Activated T-helper 1 cell treated with Interleukin-2 at 50 U/mL for 16 hours (primary cell): ENCODE data around the gene LUC7L.
"Not testable (repeated sequence)": the region's sequence is repeated elsewhere in the genome, so short reads cannot be mapped to it uniquely, and the experiment has no call there.

Source experiments
- DNase-seq: peaks from one replicate; pipeline ENCODE4 v3.0.0-alpha.2; 2020; ENCODE audit warnings: low read depth

The LUC7L gene

GRCh38 chr16:228852-229730, at the start of gene LUC7L:
Gene LUC7L (minus strand): TSS chr16:229449. CDS start chr16:229339, 110 bp downstream.
- peak; percentile 71 for DNase-seq

GRCh38 chr16:278863-279366, 49.7 kb upstream of the LUC7L start:
- DNase-seq = no peak

- no peak for DNase-seq
Observed at GRCh38 chr16:276426-277077, 47.3 kb upstream of the LUC7L start.

- DNase-seq = no peak
Observed at GRCh38 chr16:275786-276232, 46.6 kb upstream of the LUC7L start, which contains the start of gene RGS11. Gene RGS11 (minus strand): TSS chr16:275944. CDS start chr16:275911, 33 bp downstream.

GRCh38 chr16:275041-275641, 45.9 kb upstream of the LUC7L start:
- no peak for DNase-seq

GRCh38 chr16:273547-274421, 44.5 kb upstream of the LUC7L start:
- DNase-seq = no peak

- no peak for DNase-seq
Observed at GRCh38 chr16:272633-273546, 43.6 kb upstream of the LUC7L start.

- DNase-seq = no peak
Observed at GRCh38 chr16:270381-271255, 41.4 kb upstream of the LUC7L start.

GRCh38 chr16:269061-269796, 40.0 kb upstream of the LUC7L start:
- no peak for DNase-seq

- no peak for DNase-seq
Observed at GRCh38 chr16:268141-269053, 39.1 kb upstream of the LUC7L start.

- DNase-seq = not testable (repeated sequence)
Observed at GRCh38 chr16:267562-267961, 38.3 kb upstream of the LUC7L start.

GRCh38 chr16:266258-267164, 37.3 kb upstream of the LUC7L start:
- DNase-seq = no peak

GRCh38 chr16:265711-266110, 36.5 kb upstream of the LUC7L start:
- DNase-seq = no peak

- no peak for DNase-seq
Observed at GRCh38 chr16:265002-265529, 35.8 kb upstream of the LUC7L start.

- DNase-seq = no peak
Observed at GRCh38 chr16:264440-264951, 35.2 kb upstream of the LUC7L start.

- no peak for DNase-seq
Observed at GRCh38 chr16:263944-264343, 34.7 kb upstream of the LUC7L start.
